GM12892 (cell line): ENCODE results near the gene GPD1.

Experiments
- POLR2A ChIP-seq: IDR thresholded peaks from 2 replicates; pipeline ENCODE4 v1.6.1; 2011; ENCODE audit warnings: low read depth, low read length, control low read depth
- POLR2AphosphoS5 ChIP-seq: IDR thresholded peaks from 2 replicates; pipeline ENCODE4 v1.6.1; 2011; ENCODE audit warnings: low read depth, low read length, control low read depth

DNA sequence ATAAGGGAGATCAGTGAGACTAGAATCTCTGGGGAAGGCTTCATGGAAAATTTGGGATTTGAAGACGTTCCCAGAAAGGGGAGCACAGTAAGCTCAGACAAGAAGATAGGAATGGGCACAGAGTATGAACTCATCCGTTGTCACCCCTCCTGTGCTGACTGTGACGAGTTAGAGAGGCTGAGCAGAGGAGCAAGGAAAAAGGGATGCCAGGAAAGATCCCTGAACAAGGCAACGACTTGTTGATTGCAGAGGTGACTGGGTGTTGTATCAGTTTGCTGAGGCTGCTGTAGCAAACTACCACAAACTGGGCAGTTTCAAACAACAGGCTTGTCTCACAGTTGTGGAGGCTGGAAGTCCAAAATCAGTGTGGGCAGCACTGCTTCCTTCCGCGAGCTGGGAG lies 5.9 kb upstream of the GPD1 start:
- TF ChIP-seq POLR2AphosphoS5 (no peak), POLR2A (no peak)
